Upper lobe of right lung (tissue), 1 donor: ENCODE measurements around the gene FBXL14. TPM values are rescaled to one million over a fixed set of nuclear protein-coding genes. Genes with fewer than 3 reads are reported as not detected.

ENCODE experiments used
- ATAC-seq: fragments of 200-7000 bp; cut with Tn5 transposase; one replicate; pipeline ENCODE4 v1.9.1; 2020; ENCODE audit warnings: mild to moderate bottlenecking, moderate library complexity
- DNase-seq: peaks from one replicate; pipeline ENCODE4 v3.0.0-alpha.2; 2020
- H3K27ac ChIP-seq: fragments of 200-600 bp; one replicate; pipeline ENCODE4 v1.8.0; 2022
- H3K27me3 ChIP-seq: fragments of 200-600 bp; one replicate; pipeline ENCODE4 v1.8.0; 2022; ENCODE audit warnings: mild to moderate bottlenecking
- H3K36me3 ChIP-seq: fragments of 200-600 bp; one replicate; pipeline ENCODE4 v1.8.0; 2022
- H3K4me1 ChIP-seq: fragments of 200-600 bp; one replicate; pipeline ENCODE4 v1.8.0; 2022
- H3K4me3 ChIP-seq: fragments of 200-600 bp; one replicate; pipeline ENCODE4 v1.8.0; 2022; ENCODE audit warnings: mild to moderate bottlenecking
- H3K9me3 ChIP-seq: fragments of 200-600 bp; one replicate; pipeline ENCODE4 v1.8.0; 2022
- intact Hi-C: fragments of 100-400 bp; cut with DNase I; formaldehyde crosslinking; loops from one replicate; pipeline ENCODE4 v1.11.0; 2022
- total RNA-seq: library from RNA; stranded (reverse); fragmentation: NEBNext Ultra II Directional; extraction: Animal tissue kit (Norgen Biotek cat#: 25700); gene quantifications from one replicate; pipeline ENCODE4 v1.2.1, GENCODE V29; 2021
- TF ChIP-seq, protein P1 (sequence below): fragments of 200-600 bp; IDR thresholded peaks from one replicate; pipeline ENCODE4 v1.8.0; 2022; ENCODE audit warnings: antibody characterized with exemption
- donor health status: DM: no; HTN: yes; CAD: no; lungs with severe emphysema.

FBXL14 gene
- total RNA-seq, 1 donor from 2014 or later, result 17.3 TPM

DNA sequence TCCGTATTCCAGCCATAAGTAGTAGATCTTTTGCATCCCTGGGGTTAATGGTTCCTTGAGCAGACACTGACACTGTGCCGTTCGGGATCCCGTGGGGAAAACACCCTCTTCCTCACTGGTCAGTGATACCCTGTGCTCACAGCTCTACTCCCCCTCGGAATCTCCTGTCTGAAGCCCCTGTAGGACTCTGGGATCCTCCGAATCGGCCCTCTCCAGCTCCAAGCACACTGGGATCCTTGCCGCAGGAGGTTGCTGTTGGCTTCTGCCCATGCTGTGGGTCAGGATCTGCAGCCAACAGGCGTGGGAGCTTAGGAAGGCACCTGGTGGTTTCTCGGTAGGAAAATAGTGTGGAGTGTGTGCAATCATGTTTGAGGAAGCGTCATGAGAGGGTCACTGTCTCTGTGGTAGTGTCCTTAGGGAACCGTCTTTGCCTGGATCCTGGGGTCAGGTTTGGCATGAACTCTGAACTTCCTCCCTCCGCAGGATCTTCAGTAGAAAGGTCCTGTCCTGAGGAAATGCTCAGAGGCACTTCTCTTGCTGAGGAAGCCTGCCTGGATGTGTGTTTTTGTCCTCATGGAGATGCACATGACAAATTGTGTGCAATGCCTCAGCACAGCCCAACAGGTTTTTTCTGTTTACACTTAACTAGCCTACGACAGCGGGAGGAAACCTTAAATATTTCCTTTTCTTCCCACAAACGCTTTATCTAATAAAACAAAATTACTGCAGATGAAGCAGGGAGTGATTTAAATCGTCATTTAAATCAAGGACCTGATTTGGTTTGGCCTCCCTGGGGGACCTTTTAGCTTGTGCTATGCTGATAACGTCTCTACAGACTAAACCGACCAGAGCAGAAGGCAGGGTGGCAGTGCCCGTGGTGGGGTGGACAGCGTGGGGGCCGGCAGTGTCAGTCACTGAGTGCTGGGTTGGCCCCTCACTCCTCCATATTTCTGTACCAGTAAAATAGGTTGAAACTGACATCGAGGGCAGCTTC lies 18.7 kb downstream of the FBXL14 start:
- TF ChIP-seq, protein P1, sequence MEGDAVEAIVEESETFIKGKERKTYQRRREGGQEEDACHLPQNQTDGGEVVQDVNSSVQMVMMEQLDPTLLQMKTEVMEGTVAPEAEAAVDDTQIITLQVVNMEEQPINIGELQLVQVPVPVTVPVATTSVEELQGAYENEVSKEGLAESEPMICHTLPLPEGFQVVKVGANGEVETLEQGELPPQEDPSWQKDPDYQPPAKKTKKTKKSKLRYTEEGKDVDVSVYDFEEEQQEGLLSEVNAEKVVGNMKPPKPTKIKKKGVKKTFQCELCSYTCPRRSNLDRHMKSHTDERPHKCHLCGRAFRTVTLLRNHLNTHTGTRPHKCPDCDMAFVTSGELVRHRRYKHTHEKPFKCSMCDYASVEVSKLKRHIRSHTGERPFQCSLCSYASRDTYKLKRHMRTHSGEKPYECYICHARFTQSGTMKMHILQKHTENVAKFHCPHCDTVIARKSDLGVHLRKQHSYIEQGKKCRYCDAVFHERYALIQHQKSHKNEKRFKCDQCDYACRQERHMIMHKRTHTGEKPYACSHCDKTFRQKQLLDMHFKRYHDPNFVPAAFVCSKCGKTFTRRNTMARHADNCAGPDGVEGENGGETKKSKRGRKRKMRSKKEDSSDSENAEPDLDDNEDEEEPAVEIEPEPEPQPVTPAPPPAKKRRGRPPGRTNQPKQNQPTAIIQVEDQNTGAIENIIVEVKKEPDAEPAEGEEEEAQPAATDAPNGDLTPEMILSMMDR, result no peak
- DNase-seq, result no peak
- peak; percentile 27 for ATAC-seq
- Histone ChIP-seq H3K9me3 (no peaks in the 10 kb centered on the region), H3K36me3 (no peaks in the 10 kb centered on the region), H3K27ac (peak overlapping the region; percentile 45), H3K4me3 (peak overlapping the region; percentile 25), H3K27me3 (no peaks in the 10 kb centered on the region), H3K4me1 (peaks cover 14% of the 10 kb centered on the region)
- intact Hi-C loops, result no loop called here

DNA sequence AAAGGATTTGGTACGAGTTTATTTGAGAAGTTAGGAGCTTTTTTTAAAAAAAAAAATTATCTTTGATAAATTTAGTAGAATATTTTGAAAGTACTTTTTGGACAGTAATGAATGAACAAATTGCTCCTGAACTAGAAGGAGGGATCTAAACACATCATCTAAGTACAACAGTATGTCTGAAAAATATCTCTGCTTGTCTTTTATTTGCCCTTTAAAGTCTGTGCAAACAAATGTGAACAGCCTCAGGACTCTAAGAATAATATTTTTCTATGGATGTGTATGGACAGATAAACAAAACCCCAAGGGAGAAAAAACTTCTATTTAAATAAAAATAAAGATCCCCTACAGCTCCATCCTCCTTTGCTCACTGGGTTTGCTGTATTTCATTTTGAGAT lies 19.5 kb downstream of the FBXL14 start:
- DNase-seq (no peak), ATAC-seq (no peak)
- TF ChIP-seq, protein P1, result no peak
- no peak overlapping the region for H3K27ac ChIP-seq
- H3K27me3 ChIP-seq, result no peaks in the 10 kb centered on the region
- H3K4me1 ChIP-seq, result peaks cover 14% of the 10 kb centered on the region
- no peaks in the 10 kb centered on the region for H3K36me3 ChIP-seq
- H3K9me3 ChIP-seq, result no peaks in the 10 kb centered on the region
- no peak overlapping the region for H3K4me3 ChIP-seq
- intact Hi-C loops, result no loop called here

DNA sequence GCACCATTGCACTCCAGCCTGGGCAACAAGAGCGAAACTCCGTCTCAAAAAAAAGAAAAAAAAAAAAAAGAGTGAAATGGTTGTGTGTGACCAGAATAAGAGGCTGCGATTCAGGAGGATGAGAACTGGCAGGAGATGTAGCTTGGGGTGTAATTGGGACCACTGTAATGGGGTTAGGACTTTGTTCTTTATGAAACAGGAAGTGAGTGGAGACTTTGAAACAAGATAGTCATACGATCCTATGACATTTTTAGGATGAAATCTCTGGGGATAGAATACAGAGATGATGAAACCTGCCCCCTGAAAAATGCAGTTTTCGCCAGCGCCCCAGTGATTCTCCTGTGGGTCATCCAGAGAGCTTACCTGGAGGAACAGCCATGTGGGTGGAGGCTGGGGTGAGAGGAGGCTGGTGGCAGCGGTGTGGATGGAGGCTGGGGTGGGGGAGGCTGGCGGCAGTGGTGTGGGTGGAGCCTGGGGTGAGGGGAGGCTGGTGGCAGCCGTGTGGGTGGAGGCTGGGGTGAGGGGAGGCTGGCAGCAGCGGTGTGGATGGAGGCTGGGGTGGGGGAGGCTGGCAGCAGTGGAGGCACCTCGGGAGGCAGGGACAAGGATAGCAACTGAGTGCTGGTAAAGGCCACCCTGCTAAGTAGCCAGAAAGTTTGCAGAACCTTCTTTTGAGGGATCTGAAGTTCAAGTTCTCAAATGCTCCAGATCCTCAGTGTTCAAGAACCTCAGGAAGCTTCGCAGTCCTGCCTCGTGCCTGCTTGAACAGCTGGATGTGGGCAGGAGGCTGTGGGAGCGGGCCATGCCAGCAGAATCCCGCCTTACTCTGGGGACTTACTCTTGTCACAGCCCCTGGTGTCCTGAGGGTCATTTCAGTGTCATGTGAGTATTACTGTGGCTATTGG lies 20.2 kb downstream of the FBXL14 start:
- Histone ChIP-seq H3K27me3 (no peaks in the 10 kb centered on the region), H3K27ac (no peak overlapping the region), H3K4me3 (no peak overlapping the region), H3K9me3 (no peaks in the 10 kb centered on the region), H3K36me3 (no peaks in the 10 kb centered on the region), H3K4me1 (peaks cover 14% of the 10 kb centered on the region)
- intact Hi-C loops, result no loop called here
- ATAC-seq (peak; percentile 82), DNase-seq (no peak)
- TF ChIP-seq, protein P1, result no peak

DNA sequence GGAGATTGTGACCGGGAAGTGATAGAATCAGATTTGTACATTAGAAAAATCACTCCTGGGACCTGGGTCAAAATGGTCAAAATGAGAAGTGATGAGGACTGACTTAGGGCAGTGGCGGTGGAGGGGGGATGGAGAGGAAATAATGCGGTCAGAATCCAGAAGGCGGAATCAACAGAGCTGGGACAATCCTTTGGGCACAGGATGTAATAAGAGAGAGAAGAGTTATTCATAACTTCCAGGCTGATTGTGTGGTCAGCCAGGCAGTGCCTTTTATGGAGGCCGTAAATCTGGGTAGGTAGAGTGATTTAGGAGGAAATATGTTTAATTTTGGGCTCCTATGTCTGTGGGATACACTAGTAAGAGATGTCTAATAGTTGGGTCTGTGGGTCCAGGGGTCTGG lies 21.6 kb downstream of the FBXL14 start:
- ATAC-seq, result no peak
- Histone ChIP-seq H3K36me3 (no peaks in the 10 kb centered on the region), H3K27me3 (no peaks in the 10 kb centered on the region), H3K4me1 (peaks cover 14% of the 10 kb centered on the region), H3K27ac (no peak overlapping the region), H3K4me3 (no peak overlapping the region), H3K9me3 (no peaks in the 10 kb centered on the region)
- DNase-seq, result no peak
- TF ChIP-seq, protein P1, result no peak
- intact Hi-C loops, result no loop called here

DNA sequence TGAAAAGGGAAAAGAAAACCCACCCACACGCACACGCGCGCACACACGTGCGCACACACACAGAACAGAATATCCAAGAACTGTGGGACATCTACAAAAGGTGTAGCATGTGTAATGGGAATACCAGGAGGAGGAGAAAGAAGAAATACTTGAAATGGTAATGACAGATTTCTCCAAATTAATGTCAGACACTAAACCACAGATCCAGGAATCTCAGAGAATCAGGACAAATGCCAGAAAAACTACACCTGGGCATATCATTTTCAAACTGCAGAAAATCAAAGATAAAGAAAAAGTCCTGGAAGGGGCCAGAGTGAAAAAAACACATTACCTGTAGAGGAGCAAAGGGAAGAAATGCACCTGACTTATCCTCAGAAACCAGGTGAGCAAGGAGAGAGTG lies 26.5 kb downstream of the FBXL14 start:
- intact Hi-C loops, result no loop called here
- no peaks in the 10 kb centered on the region for H3K9me3 ChIP-seq
- H3K27me3 ChIP-seq, result no peaks in the 10 kb centered on the region
- no peak for ATAC-seq
- H3K4me1 ChIP-seq, result no peaks in the 10 kb centered on the region
- H3K4me3 ChIP-seq, result no peak overlapping the region
- no peak overlapping the region for H3K27ac ChIP-seq
- TF ChIP-seq, protein P1, result no peak
- no peaks in the 10 kb centered on the region for H3K36me3 ChIP-seq
- DNase-seq, result no peak
